Measurements from ENCODE around the gene TNIP2. TPM values are rescaled to one million over a fixed set of nuclear protein-coding genes. Genes with fewer than 3 reads are reported as not detected.

Gene TNIP2
- total and polyA plus RNA-seq, 2 of the 13 experiments (the other 11 are each of a cell fraction or from before 2014, with no cell fraction given) = 25.6 to 38.0 TPM

DNA sequence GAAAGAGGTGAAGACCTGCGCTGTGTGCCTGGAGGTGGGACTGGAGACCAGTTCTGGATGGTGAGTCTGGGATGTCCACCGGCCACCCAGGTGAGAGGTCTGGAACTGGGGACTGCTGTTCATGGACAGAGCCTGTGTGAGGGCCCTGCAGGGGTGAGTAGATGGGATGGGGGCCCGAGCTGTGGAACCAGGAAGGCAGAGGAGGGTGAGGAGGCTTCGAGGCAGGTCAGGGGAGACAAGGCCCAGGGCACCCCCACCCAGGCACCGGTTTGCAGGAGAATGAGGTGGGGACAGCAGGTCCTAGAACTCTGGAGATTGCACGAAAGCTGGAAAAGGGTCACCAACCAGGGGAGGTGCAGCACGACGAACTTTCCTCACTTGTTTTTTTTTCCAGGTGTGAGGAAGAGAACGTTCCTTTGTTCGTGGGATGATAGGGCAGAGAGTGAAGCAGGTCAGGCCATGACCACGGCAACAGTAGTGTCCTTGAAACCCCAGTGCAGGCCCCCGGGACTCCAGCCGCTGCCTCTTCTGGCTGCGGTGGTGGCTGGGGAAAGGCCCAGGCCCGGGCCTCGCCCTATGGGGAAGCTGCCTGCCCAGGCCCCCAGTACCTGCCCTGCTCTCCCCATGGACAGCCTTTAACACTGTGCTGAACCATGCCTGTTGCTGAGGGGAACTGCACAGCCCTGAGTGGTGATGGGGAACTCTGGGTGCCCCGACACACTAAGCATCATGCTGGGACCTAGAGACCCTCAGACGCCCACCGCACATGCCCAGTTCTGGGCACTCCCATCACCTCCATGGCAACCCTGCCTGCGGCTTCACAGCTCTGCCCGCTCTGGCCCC, 22.9 kb downstream of the TNIP2 start (continued):
- TF ChIP-seq IKZF5 (CRISPR knock-in tag; IDR thresholded peaks at IDR 0.05) (0 out of 2 replicates have a peak, but pooled peaks have one; percentile 21), SRSF4 (IDR thresholded peaks at IDR 0.05; ENCODE audit: low read depth, low read length, poor library complexity, severe bottlenecking) (no peak), REXO4 (CRISPR knock-in tag; IDR thresholded peaks at IDR 0.05; ENCODE audit: borderline replicate concordance) (0 out of 2 replicates have a peak, but pooled peaks have one; percentile 42), ZFY (CRISPR knock-in tag; IDR thresholded peaks at IDR 0.05) (peak; percentile 80), AGO2 (optimal IDR thresholded peaks at IDR 0.05; ENCODE audit: low read depth, low read length) (peak; percentile 88), ELF4 (CRISPR knock-in tag; IDR thresholded peaks at IDR 0.05; ENCODE audit: borderline replicate concordance) (no peak), ZBTB14 (CRISPR knock-in tag; IDR thresholded peaks at IDR 0.05) (no peak), ZNF367 (CRISPR knock-in tag; IDR thresholded peaks at IDR 0.05; ENCODE audit: borderline replicate concordance) (no peak), ZNF34 (CRISPR knock-in tag; IDR thresholded peaks at IDR 0.05; ENCODE audit: borderline replicate concordance) (no peak), PAWR (CRISPR knock-in tag; IDR thresholded peaks at IDR 0.05; ENCODE audit: borderline replicate concordance) (no peak), NAIF1 (CRISPR knock-in tag; IDR thresholded peaks at IDR 0.05; ENCODE audit: borderline replicate concordance) (no peak), SALL1 (CRISPR knock-in tag; IDR thresholded peaks at IDR 0.05) (peak; percentile 36; the same call in 1 of the 2 replicates), STAG1 (CRISPR knock-in tag; IDR thresholded peaks at IDR 0.05) (peak; percentile 27; the same call in 1 of the 2 replicates)
- TF ChIP-seq, protein P1, sequence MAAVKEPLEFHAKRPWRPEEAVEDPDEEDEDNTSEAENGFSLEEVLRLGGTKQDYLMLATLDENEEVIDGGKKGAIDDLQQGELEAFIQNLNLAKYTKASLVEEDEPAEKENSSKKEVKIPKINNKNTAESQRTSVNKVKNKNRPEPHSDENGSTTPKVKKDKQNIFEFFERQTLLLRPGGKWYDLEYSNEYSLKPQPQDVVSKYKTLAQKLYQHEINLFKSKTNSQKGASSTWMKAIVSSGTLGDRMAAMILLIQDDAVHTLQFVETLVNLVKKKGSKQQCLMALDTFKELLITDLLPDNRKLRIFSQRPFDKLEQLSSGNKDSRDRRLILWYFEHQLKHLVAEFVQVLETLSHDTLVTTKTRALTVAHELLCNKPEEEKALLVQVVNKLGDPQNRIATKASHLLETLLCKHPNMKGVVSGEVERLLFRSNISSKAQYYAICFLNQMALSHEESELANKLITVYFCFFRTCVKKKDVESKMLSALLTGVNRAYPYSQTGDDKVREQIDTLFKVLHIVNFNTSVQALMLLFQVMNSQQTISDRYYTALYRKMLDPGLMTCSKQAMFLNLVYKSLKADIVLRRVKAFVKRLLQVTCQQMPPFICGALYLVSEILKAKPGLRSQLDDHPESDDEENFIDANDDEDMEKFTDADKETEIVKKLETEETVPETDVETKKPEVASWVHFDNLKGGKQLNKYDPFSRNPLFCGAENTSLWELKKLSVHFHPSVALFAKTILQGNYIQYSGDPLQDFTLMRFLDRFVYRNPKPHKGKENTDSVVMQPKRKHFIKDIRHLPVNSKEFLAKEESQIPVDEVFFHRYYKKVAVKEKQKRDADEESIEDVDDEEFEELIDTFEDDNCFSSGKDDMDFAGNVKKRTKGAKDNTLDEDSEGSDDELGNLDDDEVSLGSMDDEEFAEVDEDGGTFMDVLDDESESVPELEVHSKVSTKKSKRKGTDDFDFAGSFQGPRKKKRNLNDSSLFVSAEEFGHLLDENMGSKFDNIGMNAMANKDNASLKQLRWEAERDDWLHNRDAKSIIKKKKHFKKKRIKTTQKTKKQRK (IDR thresholded peaks at IDR 0.05; ENCODE audit: low read length) = no peak
- TF ChIP-seq, protein P2, sequence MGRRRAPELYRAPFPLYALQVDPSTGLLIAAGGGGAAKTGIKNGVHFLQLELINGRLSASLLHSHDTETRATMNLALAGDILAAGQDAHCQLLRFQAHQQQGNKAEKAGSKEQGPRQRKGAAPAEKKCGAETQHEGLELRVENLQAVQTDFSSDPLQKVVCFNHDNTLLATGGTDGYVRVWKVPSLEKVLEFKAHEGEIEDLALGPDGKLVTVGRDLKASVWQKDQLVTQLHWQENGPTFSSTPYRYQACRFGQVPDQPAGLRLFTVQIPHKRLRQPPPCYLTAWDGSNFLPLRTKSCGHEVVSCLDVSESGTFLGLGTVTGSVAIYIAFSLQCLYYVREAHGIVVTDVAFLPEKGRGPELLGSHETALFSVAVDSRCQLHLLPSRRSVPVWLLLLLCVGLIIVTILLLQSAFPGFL (CRISPR knock-in tag; IDR thresholded peaks at IDR 0.05) = no peak
- TF ChIP-seq, protein P3, sequence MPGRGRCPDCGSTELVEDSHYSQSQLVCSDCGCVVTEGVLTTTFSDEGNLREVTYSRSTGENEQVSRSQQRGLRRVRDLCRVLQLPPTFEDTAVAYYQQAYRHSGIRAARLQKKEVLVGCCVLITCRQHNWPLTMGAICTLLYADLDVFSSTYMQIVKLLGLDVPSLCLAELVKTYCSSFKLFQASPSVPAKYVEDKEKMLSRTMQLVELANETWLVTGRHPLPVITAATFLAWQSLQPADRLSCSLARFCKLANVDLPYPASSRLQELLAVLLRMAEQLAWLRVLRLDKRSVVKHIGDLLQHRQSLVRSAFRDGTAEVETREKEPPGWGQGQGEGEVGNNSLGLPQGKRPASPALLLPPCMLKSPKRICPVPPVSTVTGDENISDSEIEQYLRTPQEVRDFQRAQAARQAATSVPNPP (CRISPR knock-in tag; IDR thresholded peaks at IDR 0.05) = no peak
